Testis (tissue), 3 donors: ENCODE data around the gene RTN4RL2. TPM values are rescaled to one million over a fixed set of nuclear protein-coding genes. Genes with fewer than 3 reads are reported as not detected.

ENCODE experiments used
- DNase-seq: peaks from one replicate; pipeline ENCODE4 v3.0.0-alpha.2; 2019
- H3K27ac ChIP-seq, 2 donors: fragments of 200-600 bp; sonication (generic); one replicate each; pipeline ENCODE4 v1.5.1; 2019
- H3K27me3 ChIP-seq: fragments of 200-600 bp; sonication (generic); one replicate; pipeline ENCODE4 v1.5.1; 2019
- H3K36me3 ChIP-seq: fragments of 200-600 bp; sonication (generic); one replicate; pipeline ENCODE4 v1.5.1; 2017; ENCODE audit warnings: low read depth; ENCODE audit errors: missing control alignments
- H3K4me1 ChIP-seq: fragments of 200-600 bp; sonication (generic); one replicate; pipeline ENCODE4 v1.5.1; 2019
- H3K4me3 ChIP-seq, 2 donors: fragments of 200-600 bp; sonication (generic); one replicate each; pipeline ENCODE4 v1.5.1; 2017 to 2019
- H3K9me3 ChIP-seq: fragments of 200-600 bp; sonication (generic); one replicate; pipeline ENCODE4 v1.5.1; 2017
- CTCF ChIP-seq, 3 experiments: fragments of 450-650 bp in 2 of 3; fragments of 200-600 bp in 1 of 3; sonication (generic) in 1 of 3; IDR thresholded peaks; one replicate each; pipeline ENCODE4 v1.5.1; 2016 to 2019; ENCODE audit warnings: antibody characterized with exemption in 3 of 3, mild to moderate bottlenecking in 2 of 3, moderate library complexity in 1 of 3
- POLR2A ChIP-seq: fragments of 450-650 bp; IDR thresholded peaks from one replicate; pipeline ENCODE4 v1.6.1; 2017; ENCODE audit warnings: antibody characterized with exemption, mild to moderate bottlenecking, moderate library complexity
- WGBS, 2 donors: methylation state at CpG; one replicate each; pipeline ENCODE4 v1.1.5; 2018; 5-methylcytosine and 5-hydroxymethylcytosine counted together
- intact Hi-C: fragments of 100-400 bp; cut with DNase I; formaldehyde crosslinking; loops from one replicate; pipeline ENCODE4 v1.15.1; 2023; ENCODE audit warnings: low total_unique reads
- polyA plus RNA-seq: library from polyadenylated mRNA; stranded (reverse); fragments of 350-450 nt; fragmentation: Illumina TruSeq; extraction: RNeasy Lipid Tissue Mini Kit (QIAGEN cat#74804); gene quantifications from one replicate; pipeline ENCODE4 v1.2.3, GENCODE V29; 2014; ENCODE audit warnings: low read depth, low replicate concordance; ENCODE audit not compliant: insufficient read depth
- total RNA-seq, 2 donors: library from RNA; depleted of rRNA; stranded (reverse); fragments of >200 nt; gene quantifications; one replicate each; pipeline ENCODE4 v1.2.3, GENCODE V29; 2016

RTN4RL2 gene
- total and polyA plus RNA-seq, 3 donors from 2014 or later, result 2.3 to 3.2 (median 2.5) TPM

- intact Hi-C loops, result no loop called here
- Histone ChIP-seq H3K36me3 (no peaks in the 10 kb centered on the region), H3K9me3 (no peaks in the 10 kb centered on the region), H3K27me3 (no peaks in the 10 kb centered on the region), H3K27ac (no peak overlapping the region), H3K4me3 (no peak overlapping the region), H3K4me1 (no peaks in the 10 kb centered on the region)
- TF ChIP-seq CTCF (IDR thresholded peaks at IDR 0.05), result no peak
- no peak for TF ChIP-seq POLR2A
- no peak for DNase-seq
- 80% methylated on average over 1 of the region's 1 CpG; no CpG with 5 or more reads in 1 of the 2 donors for WGBS, 2 donors
These were observed 14.3 kb upstream of the RTN4RL2 start for GRCh38 chr11:57446055-57446454.

- Histone ChIP-seq H3K27me3 (no peaks in the 10 kb centered on the region), H3K36me3 (no peaks in the 10 kb centered on the region), H3K9me3 (no peaks in the 10 kb centered on the region), H3K4me1 (peaks cover 16% of the 10 kb centered on the region), H3K27ac (no peak overlapping the region), H3K4me3 (no peak overlapping the region)
- intact Hi-C loops, result no loop called here
- WGBS, 2 donors, result 60 to 63% methylated on average over 2 of the region's 2 CpGs
- TF ChIP-seq POLR2A (no peak), CTCF (IDR thresholded peaks at IDR 0.05) (no peak)
- no peak for DNase-seq
These were observed 6.7 kb upstream of the RTN4RL2 start for GRCh38 chr11:57453543-57454177.

GRCh38 chr11:57456960-57457642 lies 3.2 kb upstream of the RTN4RL2 start:
- Histone ChIP-seq H3K36me3 (no peaks in the 10 kb centered on the region), H3K4me1 (peaks cover 31% of the 10 kb centered on the region), H3K27me3 (no peaks in the 10 kb centered on the region), H3K27ac (no peak overlapping the region), H3K9me3 (no peaks in the 10 kb centered on the region), H3K4me3 (no peak overlapping the region)
- 7 to 9% methylated on average over 9 to 19 of the region's 19 CpGs for WGBS, 2 donors
- intact Hi-C loops, result loop anchor here (5.0 kb wide), 1 partner anchor 70 kb away; no protein-coding TSS in a partner anchor
- TF ChIP-seq POLR2A, result no peak
- peak; percentile 85 to 99 (median 97) for TF ChIP-seq CTCF (IDR thresholded peaks at IDR 0.05)
- DNase-seq, result peak; percentile 95

- no peak for DNase-seq
- Histone ChIP-seq H3K36me3 (no peaks in the 10 kb centered on the region), H3K4me3 (no peak overlapping the region), H3K27ac (no peak overlapping the region), H3K4me1 (peaks cover 31% of the 10 kb centered on the region), H3K27me3 (no peaks in the 10 kb centered on the region), H3K9me3 (no peaks in the 10 kb centered on the region)
- TF ChIP-seq POLR2A (no peak), CTCF (IDR thresholded peaks at IDR 0.05) (no peak)
- intact Hi-C loops, result loop anchor here (5.0 kb wide), 1 partner anchor 70 kb away; no protein-coding TSS in a partner anchor
- 7 to 16% methylated on average over 7 of the region's 7 CpGs for whole genome bisulfite sequencing, 2 donors
These were observed 2.7 kb upstream of the RTN4RL2 start for GRCh38 chr11:57457643-57458023.
